Heart left ventricle (tissue), 13 donors: Measurements from ENCODE around the gene EYS.

Source experiments
- CTCF ChIP-seq, 12 donors: fragments of 200-600 bp; sonication (generic) in 4 of 12; IDR thresholded peaks; one replicate each; pipeline versions ENCODE4 v1.5.0 to v1.8.0; 2018 to 2022; ENCODE audit warnings: antibody characterized with exemption in 12 of 12, mild to moderate bottlenecking in 5 of 12
- POLR2A ChIP-seq, 2 donors: fragments of 450-650 bp; IDR thresholded peaks; one replicate each; pipeline ENCODE4 v1.6.1; 2017; ENCODE audit warnings: antibody characterized with exemption in 2 of 2, mild to moderate bottlenecking in 2 of 2, moderate library complexity in 2 of 2
- donor health status: ischemic (EF 13 %, LVEDD 7.1; RV severe dilation, severe dysfunction).
- donor health status: DM: no; HTN: yes; CAD: no.
- donor health status: DM: no; HTN: no; CAD: no.
- donor health status: ischemic (EF 25% LVEDD 6.9; RV normal size, moderate dysfunction).
- donor health status: ischemic (EF 25% LVEDD 5.7; RV mildly dilated, moderate dysfunction).
- donor health status: ischemic (EF 35%, LVEDD 5.7; RV mildly dilated, moderate dysfunction).
- donor health status: nonischemic (EF 11% LVEDD 7.7; RV severe dilation, severe dysfunction).
- donor health status: DM: yes; HTN: yes; CAD: no.
- donor health status: PGD.
- donor health status: ischemic (EF 29% LVEDD 5.4; RV normal size, mild dysfunction).
- donor health status: nonischemic (EF 23%, LVEDD 6.1; RV moderate dilation, normal function).

DNA sequence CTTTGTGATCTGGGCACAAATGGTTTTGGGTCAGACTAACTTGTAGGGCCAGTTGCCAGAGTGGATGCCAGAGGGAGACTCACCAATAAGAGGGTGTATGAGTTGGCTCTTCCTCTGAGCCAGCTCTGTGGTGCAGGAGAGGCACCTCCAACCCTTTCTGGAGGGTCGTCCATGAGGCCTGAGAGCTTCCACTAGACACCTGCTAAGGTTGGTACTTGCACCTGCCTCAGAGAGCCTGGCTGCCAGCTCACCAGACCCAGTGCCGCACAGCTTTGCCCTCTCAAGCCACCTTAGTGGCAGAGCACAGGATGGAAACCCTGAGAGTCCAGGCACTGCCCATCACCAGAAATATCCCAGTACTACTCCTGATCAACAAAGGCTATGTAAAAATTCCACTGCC is 504.3 kb downstream of the EYS start:
- TF ChIP-seq POLR2A (IDR thresholded peaks at IDR 0.05) (no peak), CTCF (IDR thresholded peaks at IDR 0.05) (no peak)
